Stimulated activated CD4-positive, alpha-beta T cell treated with anti-CD3 and anti-CD28 coated beads, TNF-alpha, amount 100 ng/mL, for 1 hour (primary cell): ENCODE results near the gene ZNF512B.
A peak's percentile ranks its signal among the peaks of the same experiment; 100 is the strongest.
"Not testable (repeated sequence)": the region's sequence is repeated elsewhere in the genome, so short reads cannot be mapped to it uniquely, and the experiment has no call there.

Source experiments
- DNase-seq, 3 donors: peaks; one replicate each; pipeline ENCODE4 v3.0.0-alpha.2; 2020; ENCODE audit warnings: low read depth in 3 of 3, low spot score in 1 of 3

ZNF512B gene

GRCh38 chr20:63969838-63970713 lies at the start of gene ZNF512B:
TSS of gene ZNF512B (minus strand) at chr20:63969930. CDS start at chr20:63967950, 1,980 bp downstream.
- DNase-seq = peak in 1 of 3 donors; percentile 51

- no peak for DNase-seq
Measured at GRCh38 chr20:64015635-64016034, 45.9 kb upstream of the ZNF512B start.

- not testable (repeated sequence) for DNase-seq
Measured at GRCh38 chr20:64012385-64013154, 42.8 kb upstream of the ZNF512B start.

- DNase-seq = no peak
Measured at GRCh38 chr20:64011366-64011779, 41.6 kb upstream of the ZNF512B start.

- no peak for DNase-seq
Measured at GRCh38 chr20:64010711-64011237, 41.0 kb upstream of the ZNF512B start.

GRCh38 chr20:64009811-64010387 lies 40.2 kb upstream of the ZNF512B start:
- no peak for DNase-seq

GRCh38 chr20:64006902-64007301 lies 37.2 kb upstream of the ZNF512B start:
- DNase-seq = no peak

GRCh38 chr20:64006490-64006889 lies 36.8 kb upstream of the ZNF512B start:
- DNase-seq = no peak

GRCh38 chr20:64005394-64005793 lies 35.7 kb upstream of the ZNF512B start:
- DNase-seq = no peak

- no peak for DNase-seq
Measured at GRCh38 chr20:64003960-64004725, 34.4 kb upstream of the ZNF512B start.

GRCh38 chr20:64001607-64002011 lies 31.9 kb upstream of the ZNF512B start:
- no peak for DNase-seq

GRCh38 chr20:64000906-64001305 lies 31.2 kb upstream of the ZNF512B start:
- no peak for DNase-seq

GRCh38 chr20:63982937-63983336 lies 13.2 kb upstream of the ZNF512B start:
- no peak for DNase-seq

GRCh38 chr20:63980806-63981728 lies 11.3 kb upstream of the ZNF512B start, which contains the start of gene PRPF6:
TSS of gene PRPF6 (plus strand) at chr20:63981132. CDS start at chr20:63981246, 114 bp downstream.
- DNase-seq = peak; percentile 87 to 89 (median 89)

GRCh38 chr20:63980317-63980805 lies 10.6 kb upstream of the ZNF512B start:
- DNase-seq = peak in 1 of 3 donors; percentile 16

- DNase-seq = peak in 2 of 3 donors; percentile 37 to 85
Measured at GRCh38 chr20:63979557-63980316, 10.0 kb upstream of the ZNF512B start, which contains the start of gene SAMD10. TSS of gene SAMD10 (minus strand) at chr20:63979642. CDS start at chr20:63979467, 175 bp downstream.

GRCh38 chr20:63979229-63979556 lies 9.5 kb upstream of the ZNF512B start:
- DNase-seq = no peak
